ENCODE measurements around the gene MIA2.

DNA sequence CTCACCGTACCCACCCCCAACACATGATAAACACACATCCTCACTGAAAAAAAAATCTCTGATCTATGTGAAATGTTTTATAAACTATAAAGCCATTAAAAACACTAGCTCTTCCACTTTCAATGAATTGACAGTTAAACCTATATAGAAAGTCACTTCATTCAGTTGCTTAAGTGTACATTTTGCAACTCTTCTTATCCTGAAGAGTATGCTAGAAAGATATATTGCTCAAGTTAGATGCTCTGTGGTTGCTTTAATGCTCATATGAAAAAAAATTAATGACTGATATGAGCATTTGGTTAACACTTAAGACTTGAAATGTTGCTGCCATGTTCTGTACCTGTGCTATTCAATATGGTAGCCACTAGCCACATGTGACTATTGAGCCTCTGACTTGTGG is 21.0 kb upstream of the MIA2 start:
- no peak for TF ChIP-seq POLR2AphosphoS5 (IDR thresholded peaks at IDR 0.05; ENCODE audit: low read depth, low read length)
- no peak for TF ChIP-seq FOXP2 (optimal IDR thresholded peaks at IDR 0.05; ENCODE audit: borderline replicate concordance, extremely low read depth, extremely low read length, insufficient read depth)
- no peak for TF ChIP-seq TAF1 (IDR thresholded peaks at IDR 0.05; ENCODE audit: borderline replicate concordance, insufficient read depth, low read length)

All from PFSK-1 (cell line).